22Rv1 (cell line): Measurements from ENCODE around the gene LMO4.

Experiments
- ZFX ChIP-seq: fragments of 450-650 bp; IDR thresholded peaks from 2 replicates; pipeline ENCODE4 v1.6.1; 2017; ENCODE audit warnings: antibody characterized with exemption, borderline replicate concordance
- TF ChIP-seq, protein P1 (sequence below): fragments of 450-650 bp; IDR thresholded peaks from 2 replicates; pipeline ENCODE4 v1.5.1; 2017; ENCODE audit warnings: mild to moderate bottlenecking

DNA sequence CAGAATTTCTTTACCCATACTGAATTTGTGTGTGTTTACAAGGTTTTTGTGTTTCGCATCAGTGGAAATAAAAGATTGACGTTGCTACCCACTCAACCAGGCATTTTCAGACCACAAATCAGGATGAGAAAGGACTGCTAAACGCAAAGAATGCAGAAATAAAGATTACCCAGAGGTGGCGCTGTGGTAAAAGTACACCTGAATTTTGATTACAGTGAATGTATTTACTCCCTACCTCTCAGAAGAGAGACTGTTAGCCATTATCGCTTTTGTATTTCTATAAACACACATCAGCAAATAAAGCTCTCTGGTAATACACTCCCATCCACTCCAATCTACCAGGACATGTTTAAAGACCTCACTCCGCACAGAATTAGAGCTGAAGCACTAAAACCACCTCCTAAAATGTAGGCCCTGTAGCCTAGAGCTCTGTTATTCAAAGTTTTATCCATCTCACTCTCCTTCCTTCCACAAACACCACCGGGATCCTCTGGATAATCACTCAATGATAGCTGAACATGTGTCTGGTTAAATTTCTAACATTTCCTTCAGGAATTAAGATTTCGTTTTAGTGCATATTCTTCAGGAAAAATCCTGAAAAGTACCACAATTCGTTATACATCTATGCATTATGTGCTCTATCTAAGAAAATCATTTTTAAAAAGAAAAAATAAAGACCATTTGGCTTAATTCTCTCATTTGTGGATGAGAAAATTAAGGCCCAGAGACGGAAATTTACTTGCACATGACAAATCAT is 2.5 kb upstream of the LMO4 start:
- TF ChIP-seq, protein P1, sequence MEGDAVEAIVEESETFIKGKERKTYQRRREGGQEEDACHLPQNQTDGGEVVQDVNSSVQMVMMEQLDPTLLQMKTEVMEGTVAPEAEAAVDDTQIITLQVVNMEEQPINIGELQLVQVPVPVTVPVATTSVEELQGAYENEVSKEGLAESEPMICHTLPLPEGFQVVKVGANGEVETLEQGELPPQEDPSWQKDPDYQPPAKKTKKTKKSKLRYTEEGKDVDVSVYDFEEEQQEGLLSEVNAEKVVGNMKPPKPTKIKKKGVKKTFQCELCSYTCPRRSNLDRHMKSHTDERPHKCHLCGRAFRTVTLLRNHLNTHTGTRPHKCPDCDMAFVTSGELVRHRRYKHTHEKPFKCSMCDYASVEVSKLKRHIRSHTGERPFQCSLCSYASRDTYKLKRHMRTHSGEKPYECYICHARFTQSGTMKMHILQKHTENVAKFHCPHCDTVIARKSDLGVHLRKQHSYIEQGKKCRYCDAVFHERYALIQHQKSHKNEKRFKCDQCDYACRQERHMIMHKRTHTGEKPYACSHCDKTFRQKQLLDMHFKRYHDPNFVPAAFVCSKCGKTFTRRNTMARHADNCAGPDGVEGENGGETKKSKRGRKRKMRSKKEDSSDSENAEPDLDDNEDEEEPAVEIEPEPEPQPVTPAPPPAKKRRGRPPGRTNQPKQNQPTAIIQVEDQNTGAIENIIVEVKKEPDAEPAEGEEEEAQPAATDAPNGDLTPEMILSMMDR = peak; percentile 86
- no peak for TF ChIP-seq ZFX
